BLaER1 (cell line): ENCODE results near the gene GIT1.

Source experiments
- H3K27ac ChIP-seq: shearing (Covaris generic); formaldehyde crosslinking; 2 replicates; pipeline ENCODE4 v1.8.1; 2022
- H3K27me3 ChIP-seq: shearing (Covaris generic); formaldehyde crosslinking; 2 replicates; pipeline ENCODE4 v1.8.1; 2022
- H3K36me3 ChIP-seq: shearing (Covaris generic); formaldehyde crosslinking; 2 replicates; pipeline ENCODE4 v1.8.1; 2022
- H3K4me1 ChIP-seq: shearing (Covaris generic); formaldehyde crosslinking; 2 replicates; pipeline ENCODE4 v1.8.1; 2022
- H3K4me2 ChIP-seq: shearing (Covaris generic); formaldehyde crosslinking; 2 replicates; pipeline ENCODE4 v1.8.1; 2022
- H3K4me3 ChIP-seq: shearing (Covaris generic); formaldehyde crosslinking; 2 replicates; pipeline ENCODE4 v1.8.1; 2022
- H3K9ac ChIP-seq: shearing (Covaris generic); formaldehyde crosslinking; 2 replicates; pipeline ENCODE4 v1.8.1; 2022
- H3K9me3 ChIP-seq: shearing (Covaris generic); formaldehyde crosslinking; 2 replicates; pipeline ENCODE4 v1.8.1; 2022
- H4K20me1 ChIP-seq: shearing (Covaris generic); formaldehyde crosslinking; 2 replicates; pipeline ENCODE4 v1.8.1; 2022
- Cebpa-rat ChIP-seq: shearing (Covaris generic); IDR thresholded peaks from 2 replicates; pipeline ENCODE4 v1.8.1; 2022

Gene GIT1

DNA sequence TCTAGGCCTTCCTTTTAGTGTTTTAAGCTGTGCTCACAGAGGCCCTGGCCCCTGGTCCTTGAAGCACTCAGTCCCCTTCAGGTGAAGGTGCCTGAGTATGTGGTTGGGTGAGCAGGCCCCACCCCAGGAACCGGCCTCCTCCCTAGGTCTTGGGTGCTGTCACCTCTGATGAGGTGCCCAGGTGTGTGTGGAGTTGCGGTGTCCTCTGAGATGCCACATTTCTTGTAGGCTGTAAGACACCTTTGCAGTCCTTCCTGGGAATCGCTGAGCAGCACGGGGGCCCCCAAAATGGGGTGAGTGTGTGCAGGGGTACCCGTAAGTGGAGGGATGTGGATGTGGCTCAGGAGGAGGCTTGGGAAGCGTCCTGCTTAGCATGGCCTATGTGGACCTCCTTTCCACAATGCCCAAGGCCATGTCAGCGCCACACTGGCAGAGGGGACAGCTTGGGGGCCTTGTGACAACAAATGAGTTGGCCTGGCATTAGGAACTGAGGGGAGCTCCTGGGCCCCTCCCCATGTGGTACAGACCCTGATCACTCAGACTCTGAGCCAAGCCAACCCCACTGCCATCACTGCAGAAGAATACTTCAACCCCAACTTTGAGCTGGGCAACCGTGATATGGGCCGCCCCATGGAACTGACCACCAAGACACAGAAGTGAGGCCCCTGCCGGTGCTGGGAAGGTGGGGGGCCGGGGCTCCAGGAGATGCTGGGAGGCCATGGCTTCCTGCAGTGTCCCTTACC, 22.1 kb upstream of the GIT1 start:
- no peak overlapping the region for H3K4me3 ChIP-seq
- H3K36me3 ChIP-seq: peaks cover 58% of the 10 kb centered on the region
- H3K27ac ChIP-seq: no peak overlapping the region
- no peak for TF ChIP-seq Cebpa-rat
- H3K27me3 ChIP-seq: peaks cover 10% of the 10 kb centered on the region
- peaks cover 75% of the 10 kb centered on the region for H3K4me1 ChIP-seq
- H4K20me1 ChIP-seq: peaks cover 62% of the 10 kb centered on the region
- no peak overlapping the region for H3K4me2 ChIP-seq
- H3K9ac ChIP-seq: no peak overlapping the region
- no peaks in the 10 kb centered on the region for H3K9me3 ChIP-seq

DNA sequence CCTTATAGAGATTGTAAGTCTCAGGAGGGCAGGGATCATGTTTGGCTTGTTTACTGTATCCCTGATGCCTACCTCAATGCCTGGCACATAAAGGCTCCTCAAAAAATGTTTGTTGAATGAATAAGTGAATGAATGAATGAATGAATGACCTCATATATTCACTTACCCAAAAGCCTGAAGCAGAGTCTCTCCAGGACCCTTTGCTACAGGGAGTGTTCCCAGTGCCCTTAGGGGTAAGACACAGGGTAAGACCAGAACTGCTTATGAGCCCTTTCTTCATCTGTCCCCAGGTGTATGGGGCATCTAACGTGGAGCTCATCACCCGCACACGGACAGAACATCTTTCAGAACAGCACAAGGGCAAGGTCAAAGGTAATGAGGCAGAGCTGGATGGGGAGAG, 20.9 kb upstream of the GIT1 start:
- Histone ChIP-seq H3K36me3 (peaks cover 58% of the 10 kb centered on the region), H3K9ac (no peak overlapping the region), H3K4me2 (no peak overlapping the region), H3K4me1 (peaks cover 66% of the 10 kb centered on the region), H3K27me3 (no peaks in the 10 kb centered on the region), H3K9me3 (no peaks in the 10 kb centered on the region), H3K27ac (no peak overlapping the region), H4K20me1 (peaks cover 56% of the 10 kb centered on the region), H3K4me3 (no peak overlapping the region)
- no peak for TF ChIP-seq Cebpa-rat

DNA sequence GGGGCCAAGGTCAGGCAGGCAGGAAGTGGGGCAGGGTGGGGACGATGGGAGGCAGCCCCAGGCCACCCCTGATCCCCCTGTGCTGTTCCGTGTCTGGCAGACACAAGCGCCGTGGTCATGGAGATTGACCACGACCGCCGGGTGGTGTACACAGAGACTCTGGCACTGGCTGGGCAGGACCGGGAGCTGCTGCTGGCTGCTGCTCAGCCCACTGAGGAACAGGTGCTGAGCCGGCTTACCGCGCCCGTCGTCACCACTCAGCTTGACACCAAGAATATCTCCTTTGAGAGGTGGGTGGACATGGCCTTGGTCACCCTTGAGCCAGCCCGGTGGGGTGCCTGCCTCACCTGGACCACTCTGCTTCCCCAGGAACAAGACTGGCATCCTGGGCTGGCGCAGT, 19.5 kb upstream of the GIT1 start:
- no peak overlapping the region for H3K4me2 ChIP-seq
- H4K20me1 ChIP-seq: peaks cover 54% of the 10 kb centered on the region
- H3K36me3 ChIP-seq: peaks cover 58% of the 10 kb centered on the region
- H3K27ac ChIP-seq: peak overlapping the region; percentile 30; the same call in 1 of the 2 replicates
- no peak for TF ChIP-seq Cebpa-rat
- peaks cover 52% of the 10 kb centered on the region for H3K4me1 ChIP-seq
- H3K9me3 ChIP-seq: no peaks in the 10 kb centered on the region
- no peak overlapping the region for H3K9ac ChIP-seq
- no peaks in the 10 kb centered on the region for H3K27me3 ChIP-seq
- H3K4me3 ChIP-seq: no peak overlapping the region

DNA sequence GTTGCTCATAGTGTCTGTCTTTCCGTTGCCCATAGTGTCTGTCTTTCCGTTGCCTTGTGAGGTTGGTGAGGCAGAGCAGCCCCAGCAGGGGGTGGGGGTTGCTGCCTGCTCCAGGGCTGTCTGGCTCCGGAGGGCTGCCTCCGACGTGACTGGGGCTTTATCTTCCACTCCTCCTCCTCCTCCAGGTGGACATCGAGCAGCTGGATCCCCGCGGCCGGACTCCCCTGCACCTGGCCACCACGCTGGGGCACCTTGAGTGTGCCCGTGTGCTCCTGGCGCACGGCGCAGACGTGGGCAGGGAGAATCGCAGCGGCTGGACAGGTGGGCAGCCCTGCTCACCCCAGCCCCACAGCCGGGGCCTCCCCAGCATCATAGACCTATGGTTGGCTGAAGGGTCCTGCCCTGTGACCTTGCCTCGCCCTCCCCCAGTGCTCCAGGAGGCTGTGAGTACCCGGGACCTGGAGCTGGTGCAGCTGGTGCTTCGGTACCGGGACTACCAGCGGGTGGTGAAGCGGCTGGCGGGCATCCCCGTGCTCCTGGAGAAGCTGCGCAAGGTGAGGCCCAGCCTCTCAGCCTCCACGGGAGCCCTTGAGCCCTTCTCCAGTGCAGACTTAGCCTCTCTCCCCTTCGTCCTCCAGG, 18.2 kb upstream of the GIT1 start:
- no peak for TF ChIP-seq Cebpa-rat
- H3K9ac ChIP-seq: peak overlapping the region; percentile 54

DNA sequence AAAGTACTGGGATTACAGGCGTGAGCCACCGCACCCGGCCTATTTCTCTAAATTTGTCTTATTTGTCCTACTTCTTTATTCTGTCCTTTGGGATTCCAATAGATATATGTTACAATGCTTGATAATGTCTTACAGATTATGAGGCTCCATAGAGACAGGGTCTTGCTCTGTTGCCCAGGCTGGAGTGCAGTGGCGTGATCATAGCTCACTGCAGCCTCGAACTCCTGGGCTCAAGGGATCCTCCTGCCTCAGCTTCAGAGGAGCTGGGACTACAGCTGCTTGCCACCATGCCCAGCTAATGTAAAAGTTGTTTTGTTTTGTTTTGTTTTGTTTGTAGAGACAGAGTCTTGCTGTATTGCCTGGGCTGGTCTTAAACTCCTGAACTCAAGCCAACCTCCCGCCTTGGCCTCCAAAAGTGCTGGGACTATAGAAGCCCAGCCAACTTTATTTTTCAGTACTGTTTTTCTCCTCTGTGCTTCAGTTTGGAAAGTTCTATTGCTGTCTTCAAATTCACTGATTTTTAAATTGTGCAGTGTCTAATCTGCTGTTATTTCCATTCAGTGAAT, 13.7 kb upstream of the GIT1 start:
- H3K4me2 ChIP-seq: no peak overlapping the region
- H3K36me3 ChIP-seq: peaks cover 10% of the 10 kb centered on the region
- H3K9me3 ChIP-seq: no peaks in the 10 kb centered on the region
- H3K9ac ChIP-seq: no peak overlapping the region
- no peak overlapping the region for H3K27ac ChIP-seq
- H3K4me3 ChIP-seq: no peak overlapping the region
- TF ChIP-seq Cebpa-rat: no peak
- peaks cover 37% of the 10 kb centered on the region for H3K4me1 ChIP-seq
- no peaks in the 10 kb centered on the region for H3K27me3 ChIP-seq
- peaks cover 74% of the 10 kb centered on the region for H4K20me1 ChIP-seq

More for the DNA sequence above, 18.2 kb upstream of the GIT1 start:
- H3K4me1 ChIP-seq: peaks cover 40% of the 10 kb centered on the region
- H3K36me3 ChIP-seq: peaks cover 54% of the 10 kb centered on the region
- peak overlapping the region; percentile 62 for H3K4me2 ChIP-seq
- H3K27me3 ChIP-seq: no peaks in the 10 kb centered on the region
- no peaks in the 10 kb centered on the region for H3K9me3 ChIP-seq
- H3K4me3 ChIP-seq: no peak overlapping the region
- peaks cover 58% of the 10 kb centered on the region for H4K20me1 ChIP-seq
- H3K27ac ChIP-seq: peak overlapping the region; percentile 74

DNA sequence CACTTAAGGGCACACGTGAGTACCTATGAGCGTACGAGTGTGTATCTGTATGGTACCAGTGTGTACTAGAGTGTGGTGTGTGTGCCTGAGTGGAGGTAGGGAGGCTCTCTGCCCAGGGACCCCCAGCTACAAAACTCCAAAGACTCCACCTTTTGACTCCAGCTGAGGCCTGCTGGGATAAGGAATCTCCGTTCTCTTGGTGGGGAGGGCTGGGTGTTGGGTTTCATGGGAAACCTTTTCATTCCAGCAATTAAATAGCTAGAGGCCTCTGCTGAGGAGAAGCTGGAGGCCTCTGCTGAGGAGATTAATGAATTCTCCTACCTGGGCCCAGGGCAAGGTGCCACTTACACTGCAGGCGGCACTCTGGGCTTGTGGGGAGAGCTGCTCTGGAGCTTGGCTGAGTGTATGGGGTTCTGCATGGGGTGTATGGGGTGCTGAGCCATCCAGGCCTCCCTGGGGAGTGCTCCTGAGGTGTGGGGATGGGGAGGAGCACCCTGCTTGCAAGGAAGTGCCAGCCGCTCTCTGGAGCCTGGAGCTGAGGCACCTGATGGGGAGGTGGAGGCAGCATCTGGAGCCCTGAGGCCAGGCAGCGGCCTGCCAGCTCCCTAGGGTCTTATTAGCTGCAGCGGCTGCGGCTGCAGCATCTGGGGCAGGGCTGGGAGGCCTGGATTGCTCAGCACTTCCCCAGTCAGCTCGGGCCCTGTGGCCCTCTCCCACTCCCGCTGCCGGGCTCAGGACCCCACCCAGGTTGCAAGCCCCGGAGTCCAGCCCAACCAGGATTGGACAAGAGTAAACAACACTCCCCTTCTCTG, 8.1 kb upstream of the GIT1 start:
- peak overlapping the region; percentile 97 for H3K4me2 ChIP-seq
- no peaks in the 10 kb centered on the region for H3K27me3 ChIP-seq
- H3K27ac ChIP-seq: peak overlapping the region; percentile 38; the same call in 1 of the 2 replicates
- no peaks in the 10 kb centered on the region for H3K36me3 ChIP-seq
- peaks cover 77% of the 10 kb centered on the region for H4K20me1 ChIP-seq
- TF ChIP-seq Cebpa-rat: no peak
- no peaks in the 10 kb centered on the region for H3K9me3 ChIP-seq
- H3K9ac ChIP-seq: 0 out of 2 replicates have a peak overlapping the region, but pooled peaks have one; percentile 34
- peaks cover 63% of the 10 kb centered on the region for H3K4me1 ChIP-seq
- no peak overlapping the region for H3K4me3 ChIP-seq

DNA sequence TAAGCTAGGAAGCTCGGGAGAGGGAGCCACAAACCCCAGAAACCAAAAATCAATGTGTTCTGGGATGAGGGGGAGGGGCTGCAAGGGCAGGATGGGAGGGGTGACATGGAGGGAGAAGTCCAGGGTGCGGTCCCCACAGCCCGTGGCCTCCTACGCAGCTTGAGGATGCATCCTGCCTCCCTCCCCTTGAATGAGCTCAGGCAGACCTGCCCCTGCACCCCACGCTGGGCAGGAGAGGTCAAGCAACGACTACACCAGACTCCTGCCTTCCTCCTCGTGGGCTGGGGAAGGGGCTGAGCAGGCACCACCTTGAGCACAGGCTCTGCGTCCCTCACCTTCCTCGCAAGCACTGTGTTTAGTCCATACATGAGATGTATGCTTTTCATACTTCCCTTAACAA, 7.4 kb upstream of the GIT1 start:
- Histone ChIP-seq H3K4me3 (no peak overlapping the region), H3K4me1 (peaks cover 71% of the 10 kb centered on the region), H4K20me1 (peaks cover 77% of the 10 kb centered on the region), H3K36me3 (no peaks in the 10 kb centered on the region), H3K27me3 (no peaks in the 10 kb centered on the region), H3K27ac (peak overlapping the region; percentile 18; the same call in 1 of the 2 replicates), H3K4me2 (peak overlapping the region; percentile 97), H3K9me3 (no peaks in the 10 kb centered on the region), H3K9ac (0 out of 2 replicates have a peak overlapping the region, but pooled peaks have one; percentile 38)
- TF ChIP-seq Cebpa-rat: no peak

DNA sequence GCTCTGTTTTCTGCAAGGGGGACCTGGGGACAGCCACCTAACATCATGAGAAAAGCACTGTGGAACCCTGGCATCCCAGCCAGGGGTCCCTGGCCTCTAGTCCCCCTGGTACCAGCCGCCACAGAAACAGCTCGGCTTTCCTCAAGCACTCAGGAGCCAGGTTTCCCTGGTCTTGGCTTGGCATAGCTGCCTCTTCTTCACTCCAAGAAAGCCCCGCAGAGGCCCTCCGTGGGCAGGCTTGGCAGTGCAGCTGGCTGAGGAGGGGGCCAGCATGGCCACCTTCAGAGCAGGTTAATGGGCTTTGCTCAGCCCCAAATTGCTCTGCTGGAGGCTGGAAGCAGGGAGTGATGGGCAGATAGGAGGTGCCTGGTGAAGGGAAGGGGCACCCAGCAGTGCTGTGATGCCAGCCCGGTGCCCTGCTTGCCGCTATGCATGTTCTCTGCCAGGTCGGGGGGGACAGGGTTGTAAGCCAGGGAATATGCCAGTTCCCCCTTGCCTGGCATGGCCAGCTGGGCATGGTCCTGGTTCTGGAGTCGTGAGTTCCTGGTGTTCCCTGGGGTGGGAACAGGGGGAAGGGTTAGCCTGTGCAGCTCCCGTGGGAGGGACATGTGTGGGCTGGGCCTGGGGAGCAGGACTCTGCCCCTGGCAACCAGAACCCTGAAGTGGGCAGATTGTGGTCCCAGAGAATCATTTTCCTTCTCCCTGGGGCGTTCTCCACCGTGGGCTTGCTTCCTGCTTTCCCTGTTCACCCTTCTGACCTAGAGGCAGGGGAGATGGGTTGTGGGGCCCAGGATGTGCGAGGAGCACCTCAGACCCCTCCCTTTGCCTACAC, 6.7 kb upstream of the GIT1 start:
- H3K4me1 ChIP-seq: peaks cover 70% of the 10 kb centered on the region
- H3K9me3 ChIP-seq: no peaks in the 10 kb centered on the region
- H4K20me1 ChIP-seq: peaks cover 71% of the 10 kb centered on the region

More for the DNA sequence above, 6.7 kb upstream of the GIT1 start:
- Histone ChIP-seq H3K4me2 (peak overlapping the region; percentile 97), H3K27me3 (no peaks in the 10 kb centered on the region), H3K36me3 (no peaks in the 10 kb centered on the region), H3K9ac (peak overlapping the region; percentile 38; the same call in 1 of the 2 replicates), H3K27ac (peak overlapping the region; percentile 18; the same call in 1 of the 2 replicates), H3K4me3 (no peak overlapping the region)
- TF ChIP-seq Cebpa-rat: no peak
